OCI-LY1 (cell line): ENCODE data around the gene FHIT.

Experiments used
- EZH2 ChIP-seq: fragments of 200-600 bp; sonication (generic), shearing (Covaris generic); IDR thresholded peaks from 2 replicates; pipeline ENCODE4 v1.8.0; 2017; ENCODE audit warnings: borderline replicate concordance, mixed run types, mild to moderate bottlenecking, antibody characterized with exemption, low read length, moderate library complexity, mixed read lengths
- TF ChIP-seq, protein P1 (sequence below): fragments of 200-600 bp; sonication (generic), shearing (Covaris generic); IDR thresholded peaks from 2 replicates; pipeline ENCODE4 v1.5.1; 2017; ENCODE audit warnings: mild to moderate bottlenecking, antibody characterized with exemption, low read length, moderate library complexity, mixed read lengths

DNA sequence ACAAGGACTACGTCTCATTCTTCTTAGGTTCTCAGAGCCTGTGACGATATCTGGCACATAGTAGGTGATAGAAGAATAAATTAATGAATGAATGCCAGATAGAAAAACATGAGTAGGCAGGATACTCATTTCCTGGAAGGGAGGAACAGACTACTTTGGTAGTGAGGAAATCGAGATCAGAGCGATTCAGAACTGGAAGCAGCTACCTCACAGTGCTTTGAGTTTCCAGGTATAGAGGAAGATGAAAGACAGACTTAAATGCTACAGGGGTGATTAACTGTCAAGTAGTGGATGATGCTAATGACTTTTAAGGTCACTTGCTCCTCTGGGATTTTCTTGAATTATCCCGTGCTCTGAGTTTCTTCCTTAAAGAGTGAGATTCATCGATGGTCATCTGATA lies 1249.9 kb downstream of the FHIT start:
- TF ChIP-seq EZH2, result no peak
- TF ChIP-seq, protein P1, sequence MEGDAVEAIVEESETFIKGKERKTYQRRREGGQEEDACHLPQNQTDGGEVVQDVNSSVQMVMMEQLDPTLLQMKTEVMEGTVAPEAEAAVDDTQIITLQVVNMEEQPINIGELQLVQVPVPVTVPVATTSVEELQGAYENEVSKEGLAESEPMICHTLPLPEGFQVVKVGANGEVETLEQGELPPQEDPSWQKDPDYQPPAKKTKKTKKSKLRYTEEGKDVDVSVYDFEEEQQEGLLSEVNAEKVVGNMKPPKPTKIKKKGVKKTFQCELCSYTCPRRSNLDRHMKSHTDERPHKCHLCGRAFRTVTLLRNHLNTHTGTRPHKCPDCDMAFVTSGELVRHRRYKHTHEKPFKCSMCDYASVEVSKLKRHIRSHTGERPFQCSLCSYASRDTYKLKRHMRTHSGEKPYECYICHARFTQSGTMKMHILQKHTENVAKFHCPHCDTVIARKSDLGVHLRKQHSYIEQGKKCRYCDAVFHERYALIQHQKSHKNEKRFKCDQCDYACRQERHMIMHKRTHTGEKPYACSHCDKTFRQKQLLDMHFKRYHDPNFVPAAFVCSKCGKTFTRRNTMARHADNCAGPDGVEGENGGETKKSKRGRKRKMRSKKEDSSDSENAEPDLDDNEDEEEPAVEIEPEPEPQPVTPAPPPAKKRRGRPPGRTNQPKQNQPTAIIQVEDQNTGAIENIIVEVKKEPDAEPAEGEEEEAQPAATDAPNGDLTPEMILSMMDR, result no peak
